Subcutaneous adipose tissue (tissue), 4 donors: ENCODE results near the gene MYO16. TPM values are rescaled to one million over a fixed set of nuclear protein-coding genes. Genes with fewer than 3 reads are reported as not detected.

Experiments
- CTCF ChIP-seq: fragments of 450-650 bp; IDR thresholded peaks from one replicate; pipeline ENCODE4 v1.5.1; 2016; ENCODE audit warnings: low read depth, mild to moderate bottlenecking, control low read depth, antibody characterized with exemption, moderate library complexity
- total RNA-seq, 4 donors: library from RNA; depleted of rRNA; stranded (reverse); fragments of >200 nt; gene quantifications; one replicate each; pipeline ENCODE4 v1.1.0, GENCODE V29; 2016

Gene MYO16
- total RNA-seq, 4 donors from 2014 or later = 0.44 to 1.1 (median 0.58) TPM

- TF ChIP-seq CTCF = no peak
These were observed 484.0 kb downstream of the MYO16 start for GRCh38 chr13:109113427-109113826.

GRCh38 chr13:109114162-109114561 lies 484.8 kb downstream of the MYO16 start:
- no peak for TF ChIP-seq CTCF

- TF ChIP-seq CTCF = no peak
These were observed 485.6 kb downstream of the MYO16 start for GRCh38 chr13:109114991-109115390.

GRCh38 chr13:109118521-109118920 lies 489.1 kb downstream of the MYO16 start:
- no peak for TF ChIP-seq CTCF

GRCh38 chr13:109119896-109120295 lies 490.5 kb downstream of the MYO16 start:
- TF ChIP-seq CTCF = no peak

GRCh38 chr13:109121826-109122225 lies 492.4 kb downstream of the MYO16 start:
- TF ChIP-seq CTCF = no peak

- TF ChIP-seq CTCF = no peak
These were observed 494.6 kb downstream of the MYO16 start for GRCh38 chr13:109123971-109124370.
